Measurements from ENCODE around the gene WDR90.

Gene WDR90

DNA sequence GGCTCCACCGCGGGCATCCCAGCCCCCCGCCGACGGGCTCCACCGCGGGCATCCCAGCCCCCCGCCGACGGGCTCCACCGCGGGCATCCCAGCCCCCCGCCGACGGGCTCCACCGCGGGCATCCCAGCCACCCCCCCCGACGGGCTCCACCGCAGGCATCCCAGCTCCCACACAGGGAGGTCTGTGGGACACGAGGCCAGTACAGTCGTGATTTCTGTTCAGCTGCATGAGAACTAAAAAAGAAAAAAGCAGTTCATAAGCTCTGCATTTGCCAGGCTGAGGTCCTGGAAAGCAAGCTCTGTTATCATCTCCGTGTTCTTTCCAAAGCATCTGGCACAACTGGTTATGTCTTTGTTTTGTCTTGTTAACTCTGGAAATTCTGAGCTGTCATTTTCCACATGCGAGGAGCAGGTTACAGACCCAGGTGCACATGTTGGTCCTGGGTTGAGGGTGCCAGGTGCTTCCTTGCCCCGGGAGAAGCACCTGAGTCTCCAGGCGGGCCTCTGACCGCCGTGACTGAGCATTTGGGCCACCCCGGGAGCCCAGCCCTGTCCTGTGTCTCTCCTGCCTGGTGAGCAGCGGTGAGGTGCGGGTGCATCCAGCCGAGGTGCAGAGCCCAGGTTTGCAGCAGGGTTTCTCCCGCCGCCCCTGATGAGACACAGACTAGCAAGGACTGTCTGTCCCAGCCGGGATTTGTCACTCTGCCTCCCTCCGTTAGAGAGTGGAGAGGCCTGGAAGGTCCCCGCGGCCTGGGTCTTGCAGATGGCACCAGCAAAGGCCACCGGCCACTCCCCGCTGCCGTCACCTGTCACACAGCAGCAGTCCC is 28.3 kb upstream of the WDR90 start:
- TF ChIP-seq, protein P1, sequence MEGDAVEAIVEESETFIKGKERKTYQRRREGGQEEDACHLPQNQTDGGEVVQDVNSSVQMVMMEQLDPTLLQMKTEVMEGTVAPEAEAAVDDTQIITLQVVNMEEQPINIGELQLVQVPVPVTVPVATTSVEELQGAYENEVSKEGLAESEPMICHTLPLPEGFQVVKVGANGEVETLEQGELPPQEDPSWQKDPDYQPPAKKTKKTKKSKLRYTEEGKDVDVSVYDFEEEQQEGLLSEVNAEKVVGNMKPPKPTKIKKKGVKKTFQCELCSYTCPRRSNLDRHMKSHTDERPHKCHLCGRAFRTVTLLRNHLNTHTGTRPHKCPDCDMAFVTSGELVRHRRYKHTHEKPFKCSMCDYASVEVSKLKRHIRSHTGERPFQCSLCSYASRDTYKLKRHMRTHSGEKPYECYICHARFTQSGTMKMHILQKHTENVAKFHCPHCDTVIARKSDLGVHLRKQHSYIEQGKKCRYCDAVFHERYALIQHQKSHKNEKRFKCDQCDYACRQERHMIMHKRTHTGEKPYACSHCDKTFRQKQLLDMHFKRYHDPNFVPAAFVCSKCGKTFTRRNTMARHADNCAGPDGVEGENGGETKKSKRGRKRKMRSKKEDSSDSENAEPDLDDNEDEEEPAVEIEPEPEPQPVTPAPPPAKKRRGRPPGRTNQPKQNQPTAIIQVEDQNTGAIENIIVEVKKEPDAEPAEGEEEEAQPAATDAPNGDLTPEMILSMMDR (IDR thresholded peaks at IDR 0.05; ENCODE audit: extremely low read depth, insufficient read depth, missing control alignments) = no peak
- DNase-seq (ENCODE audit: low spot score) = no peak
- in situ Hi-C loops (cut with MboI; ENCODE audit: low pct_unique_long_range_greater_than_20kb, low sequenced_read_pairs, unreplicated experiment) = no loop called here

DNA sequence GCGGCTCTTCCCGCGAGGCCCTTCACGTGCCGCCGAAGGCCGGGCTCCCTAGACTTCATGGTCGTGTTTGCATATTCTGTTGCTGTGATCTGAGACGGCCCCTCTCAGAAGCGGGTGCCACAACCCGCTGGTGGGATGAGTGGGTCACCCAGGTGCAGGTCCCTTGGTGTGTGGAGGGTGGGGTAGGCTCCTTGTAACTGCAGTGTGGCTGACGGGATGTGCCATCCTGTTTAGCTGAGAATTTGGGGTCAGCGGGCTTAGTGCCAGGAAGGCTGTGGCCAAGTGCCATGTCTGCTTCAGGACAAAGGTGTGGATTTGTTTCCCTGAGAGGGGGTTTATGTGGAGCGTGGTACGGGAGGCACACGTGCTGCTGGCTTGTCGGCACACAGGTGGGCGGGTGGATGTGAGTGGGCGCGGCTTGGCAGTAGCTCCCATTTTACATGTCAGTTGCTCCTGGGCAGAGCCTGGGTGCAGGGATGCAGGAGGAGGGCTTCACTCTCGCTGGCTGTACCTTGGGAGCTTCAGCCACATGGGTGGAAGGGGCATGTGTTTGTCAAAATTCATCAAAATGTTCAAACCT is 27.5 kb upstream of the WDR90 start:
- in situ Hi-C loops (cut with MboI; ENCODE audit: low pct_unique_long_range_greater_than_20kb, low sequenced_read_pairs, unreplicated experiment) = no loop called here
- TF ChIP-seq, protein P1 (IDR thresholded peaks at IDR 0.05; ENCODE audit: extremely low read depth, insufficient read depth, missing control alignments) = no peak
- no peak for DNase-seq (ENCODE audit: low spot score)

DNA sequence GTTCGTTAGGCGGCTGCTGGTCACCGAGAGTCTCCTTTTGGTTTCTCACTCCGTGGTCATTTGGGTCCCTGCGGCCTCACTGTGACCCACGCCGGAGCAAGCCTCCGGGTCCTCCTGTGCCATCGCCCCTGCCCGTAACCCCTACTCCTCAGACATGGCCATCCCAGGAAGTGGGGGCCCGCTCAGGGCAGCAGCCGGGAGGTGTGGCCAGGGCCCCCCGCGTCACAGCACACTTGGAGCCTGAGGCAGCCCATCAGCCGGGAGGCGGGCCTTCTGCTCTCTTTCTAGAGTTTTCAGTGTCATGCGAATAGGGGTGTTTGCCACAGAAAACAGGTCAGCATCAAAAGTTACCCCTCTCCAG is 26.3 kb upstream of the WDR90 start:
- in situ Hi-C loops (cut with MboI; ENCODE audit: low pct_unique_long_range_greater_than_20kb, low sequenced_read_pairs, unreplicated experiment) = no loop called here
- TF ChIP-seq, protein P1 (IDR thresholded peaks at IDR 0.05; ENCODE audit: extremely low read depth, insufficient read depth, missing control alignments) = no peak
- DNase-seq (ENCODE audit: low spot score) = no peak

DNA sequence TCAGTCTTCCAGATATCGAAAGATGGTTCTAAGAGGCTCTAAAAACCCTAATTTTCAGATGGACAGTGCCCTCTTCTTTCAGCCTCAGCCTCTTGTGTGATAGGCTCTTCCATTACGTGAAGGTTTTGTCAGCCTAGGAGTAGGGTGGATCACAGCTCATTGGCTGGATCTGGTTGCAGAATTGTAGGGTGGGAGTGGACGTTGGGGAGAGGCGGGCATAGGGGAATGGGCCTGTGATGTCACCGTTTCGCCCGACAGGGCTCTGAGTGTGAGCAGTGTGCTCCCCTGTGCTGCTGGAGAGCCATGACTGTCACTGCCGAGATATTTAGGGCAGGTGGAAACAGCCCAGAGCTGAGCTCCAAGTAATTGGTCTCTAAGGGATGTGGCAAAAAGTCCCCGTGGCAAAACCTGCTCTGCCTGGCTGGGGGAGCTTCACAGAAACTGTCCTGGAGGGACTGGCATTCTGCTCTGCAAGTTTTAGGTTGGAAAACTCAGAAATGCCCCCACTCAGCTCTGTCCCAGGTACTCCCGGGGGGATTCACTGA is 24.6 kb upstream of the WDR90 start:
- TF ChIP-seq, protein P1 (IDR thresholded peaks at IDR 0.05; ENCODE audit: extremely low read depth, insufficient read depth, missing control alignments) = no peak
- DNase-seq (ENCODE audit: low spot score) = no peak
- in situ Hi-C loops (cut with MboI; ENCODE audit: low pct_unique_long_range_greater_than_20kb, low sequenced_read_pairs, unreplicated experiment) = no loop called here

DNA sequence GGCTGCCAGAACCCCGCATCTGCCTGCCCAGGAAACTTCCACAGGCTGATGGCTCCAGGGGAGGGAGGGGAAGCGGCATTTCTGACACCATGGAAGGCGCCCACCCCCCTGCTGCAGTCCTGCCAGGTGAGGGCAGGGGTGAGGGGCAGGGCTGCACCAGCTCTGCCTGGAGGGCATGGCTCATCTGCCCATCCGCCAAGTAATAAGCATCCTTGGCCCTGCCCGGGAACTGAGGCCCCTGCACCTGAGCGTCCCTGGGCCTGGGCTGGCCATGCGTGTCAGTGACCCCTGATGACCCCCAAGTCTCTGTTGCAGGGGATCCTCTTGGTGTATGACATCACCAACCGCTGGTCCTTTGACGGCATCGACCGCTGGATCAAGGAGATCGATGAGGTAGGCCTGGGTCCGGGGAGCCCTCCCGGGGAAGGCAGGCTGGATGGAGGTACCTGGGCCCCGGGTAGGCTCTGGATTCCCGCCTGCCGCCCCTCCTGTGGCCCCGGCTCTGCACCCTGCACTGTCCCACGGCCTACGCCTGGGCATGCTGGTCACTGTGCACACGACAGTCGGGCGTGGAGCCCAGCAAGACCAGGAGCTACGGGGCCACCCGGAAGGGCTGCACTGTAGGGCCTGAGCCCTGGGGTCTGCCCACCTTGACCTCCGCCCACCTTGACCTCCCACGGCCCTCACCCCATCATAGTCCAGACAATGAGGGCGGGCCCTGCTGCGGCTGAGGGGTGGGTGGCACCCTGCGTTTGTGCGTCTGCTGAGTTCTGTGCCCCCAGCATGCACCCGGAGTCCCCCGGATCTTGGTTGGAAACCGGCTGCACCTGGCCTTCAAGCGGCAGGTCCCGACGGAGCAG is 23.8 kb upstream of the WDR90 start:
- in situ Hi-C loops (cut with MboI; ENCODE audit: low pct_unique_long_range_greater_than_20kb, low sequenced_read_pairs, unreplicated experiment) = no loop called here

More for the DNA sequence above, 23.8 kb upstream of the WDR90 start:
- TF ChIP-seq, protein P1 (IDR thresholded peaks at IDR 0.05; ENCODE audit: extremely low read depth, insufficient read depth, missing control alignments) = no peak
- no peak for DNase-seq (ENCODE audit: low spot score)
